HG03575 (cell line): ENCODE data around the gene PEAK3.

Experiments used
- ATAC-seq: cut with Tn5 transposase; IDR thresholded peaks from one replicate; pipeline ENCODE4 v1.9.1; 2021; ENCODE audit not compliant: unreplicated experiment, insufficient number of reproducible peaks, low FRiP score; ENCODE audit errors: extremely low read depth

PEAK3 gene

GRCh38 chr19:2243274-2244124, 38.5 kb downstream of the PEAK3 start:
- ATAC-seq = no peak

GRCh38 chr19:2242816-2243215, 39.2 kb downstream of the PEAK3 start:
- ATAC-seq = no peak

- ATAC-seq = no peak
These were observed 39.9 kb downstream of the PEAK3 start for GRCh38 chr19:2242092-2242537.

DNA sequence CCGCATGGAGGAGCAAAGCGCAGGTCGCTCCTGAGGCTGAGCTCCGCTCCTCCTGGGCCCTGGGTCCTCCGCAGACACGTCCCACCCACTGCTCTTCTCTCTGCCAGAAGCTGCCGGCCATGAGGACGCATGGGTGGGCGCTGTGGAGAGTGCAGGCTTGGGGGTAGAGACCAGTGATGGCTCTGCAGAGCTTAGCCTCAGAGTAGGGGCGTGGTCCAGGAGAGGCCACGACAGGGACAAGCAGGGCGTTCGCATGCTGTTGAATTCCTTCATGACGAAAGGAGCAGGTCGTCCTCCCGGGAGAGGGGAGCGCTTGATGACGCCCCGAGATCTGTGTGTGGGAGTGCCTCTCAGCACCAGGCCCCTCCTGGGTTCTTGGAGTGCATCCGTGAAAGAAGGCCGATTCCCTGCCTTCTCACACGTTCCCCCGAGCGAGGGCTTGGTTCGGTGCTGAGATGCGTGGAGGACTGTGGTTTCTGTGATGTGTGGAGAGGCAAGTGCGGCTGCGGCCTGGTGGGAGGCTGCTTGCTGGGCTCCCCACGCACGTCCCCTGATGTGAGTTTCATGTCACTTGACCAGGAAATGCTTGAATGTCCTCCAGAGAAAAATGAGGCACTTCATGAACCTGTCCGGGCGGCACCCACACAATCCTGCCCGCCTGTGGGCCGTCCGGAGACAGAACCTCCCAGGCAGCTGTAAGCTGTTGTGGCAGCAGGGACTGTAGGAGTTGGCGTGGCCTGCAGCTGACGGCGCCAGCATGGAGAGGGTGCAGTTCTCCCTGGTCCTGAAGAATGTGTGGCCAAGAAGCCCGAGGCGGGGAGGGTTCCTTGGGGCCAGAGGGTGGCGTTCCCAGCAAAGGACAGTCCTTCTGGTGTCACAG, 40.9 kb downstream of the PEAK3 start:
- no peak for ATAC-seq

DNA sequence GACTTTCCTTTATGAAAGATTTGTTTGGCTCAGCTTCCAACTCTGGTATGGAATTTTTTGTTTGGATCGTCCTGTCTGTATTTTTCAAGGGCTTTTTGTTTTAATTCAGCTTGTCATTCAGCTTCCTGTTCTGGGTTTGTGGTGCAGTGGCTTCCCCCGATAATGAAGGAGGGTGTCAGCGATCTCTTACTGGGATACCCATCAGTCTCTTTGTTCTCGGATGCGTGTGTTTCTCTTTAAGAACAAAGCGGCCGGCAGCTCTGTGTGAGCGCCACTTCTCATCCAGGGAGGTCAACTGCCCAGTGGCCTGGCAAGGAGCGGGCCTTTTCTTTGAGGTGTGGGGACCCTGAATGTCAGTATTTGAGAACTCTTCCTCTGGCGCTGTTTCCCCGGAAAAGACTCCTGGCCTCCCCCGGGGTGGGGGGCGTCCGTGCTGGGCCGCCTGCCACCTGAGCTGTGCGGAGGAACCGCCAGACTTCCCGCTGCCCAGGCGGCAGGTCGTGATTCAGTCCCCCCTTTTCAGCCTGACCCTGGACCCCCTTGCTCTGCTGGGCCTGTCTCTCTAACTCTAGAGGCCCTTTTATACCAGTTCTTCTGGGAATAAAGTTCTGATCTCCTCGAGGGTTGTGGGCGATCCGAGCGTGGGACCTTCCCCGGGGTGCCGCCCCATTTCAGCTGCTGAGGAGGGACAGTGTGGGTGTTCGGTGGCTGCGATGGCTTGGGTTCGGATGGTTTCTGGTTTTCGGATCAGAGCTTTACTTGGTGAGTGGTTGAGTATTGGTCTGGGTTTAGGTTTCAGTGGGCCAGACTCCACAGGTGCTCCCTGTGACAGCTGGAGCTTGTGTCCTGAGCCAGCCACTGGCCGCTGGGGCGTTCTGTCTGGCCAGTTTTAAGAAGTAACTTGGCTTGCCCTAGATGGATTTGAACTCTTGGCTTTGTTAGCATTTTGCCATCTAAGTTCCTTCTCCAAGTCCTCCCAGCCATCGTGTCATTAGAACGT, 41.9 kb downstream of the PEAK3 start:
- ATAC-seq = no peak

DNA sequence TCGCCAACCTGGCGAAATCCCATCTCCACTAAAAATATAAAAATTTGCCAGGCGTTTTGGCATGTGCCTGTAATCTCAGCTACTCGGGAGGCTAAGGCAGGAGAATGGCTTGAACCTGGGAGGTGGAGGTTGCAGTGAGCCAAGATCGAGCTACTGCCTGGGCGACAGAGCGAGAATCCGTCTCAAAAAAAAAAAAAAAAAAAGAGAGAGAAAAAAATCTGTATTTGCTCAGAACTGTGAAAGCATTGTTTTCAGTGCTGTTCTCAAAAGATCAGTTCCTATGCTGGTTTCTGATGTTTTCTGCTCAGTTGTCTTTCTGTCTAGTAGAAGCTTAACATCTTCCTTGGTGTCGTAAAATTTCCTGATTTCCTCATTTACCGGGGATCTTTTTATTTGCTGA, 42.8 kb downstream of the PEAK3 start:
- no peak for ATAC-seq

DNA sequence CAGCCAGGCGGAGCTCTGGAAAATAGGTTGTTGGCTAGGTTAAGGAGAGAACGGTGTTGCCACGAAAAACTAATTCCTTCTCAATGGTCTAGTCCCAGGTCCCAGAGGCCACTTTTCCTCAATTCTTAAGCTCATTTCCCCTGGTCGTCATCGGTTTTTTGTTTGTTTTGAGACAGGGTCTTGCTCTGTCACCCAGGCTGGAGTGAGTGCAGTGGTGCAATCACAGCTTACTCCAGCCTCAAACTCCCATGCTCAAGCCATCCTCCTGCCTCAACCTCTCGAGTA, 44.2 kb downstream of the PEAK3 start:
- no peak for ATAC-seq

DNA sequence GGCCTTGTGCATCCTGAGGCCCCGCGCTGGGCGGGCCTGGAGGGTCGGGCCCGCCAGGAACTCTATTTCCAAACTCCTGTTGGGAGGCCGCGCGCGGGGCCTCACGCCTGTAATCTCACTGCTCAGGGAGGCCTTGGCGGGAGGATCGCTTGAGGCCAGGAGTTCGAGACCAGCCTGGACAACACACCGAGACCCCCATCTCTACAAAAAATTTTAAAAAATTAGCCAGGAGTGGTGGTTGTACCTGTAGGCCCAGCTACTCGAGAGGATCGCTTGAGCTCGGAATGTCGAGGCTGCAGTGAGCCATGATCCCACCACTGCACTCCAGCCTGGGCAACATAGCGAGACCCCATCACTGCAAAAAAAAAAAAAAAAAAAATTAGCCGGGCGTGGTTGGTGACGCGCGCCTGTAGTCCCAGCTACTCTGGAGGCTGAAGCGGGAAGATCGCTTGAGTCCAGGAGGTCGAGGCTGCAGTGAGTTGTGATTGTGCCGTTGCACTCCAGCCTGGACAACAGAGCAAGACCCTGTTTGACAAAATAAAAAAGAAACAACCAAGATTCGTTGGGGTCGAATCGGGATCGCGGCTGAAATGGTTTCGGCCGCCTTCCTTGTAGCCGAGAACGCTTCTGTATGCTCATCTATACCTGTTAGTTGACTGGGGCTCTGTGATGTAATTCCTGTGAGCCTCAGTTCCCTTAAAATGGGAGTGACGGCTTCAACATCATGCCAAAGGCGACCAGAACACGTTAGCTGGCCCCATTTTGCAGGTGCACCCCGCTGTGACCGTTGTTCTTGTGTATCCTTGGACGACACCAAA, 44.7 kb downstream of the PEAK3 start:
- ATAC-seq = no peak

- ATAC-seq = no peak
These were observed 45.5 kb downstream of the PEAK3 start, which contains the start of the genes PLEKHJ1 and SF3A2 for GRCh38 chr19:2236314-2237050. PLEKHJ1 (minus strand) TSS chr19:2236329; CDS start chr19:2236248, 81 bp downstream. SF3A2 (plus strand) TSS chr19:2236824; CDS start chr19:2243419, 6,595 bp downstream.

- no peak for ATAC-seq
These were observed 46.0 kb downstream of the PEAK3 start for GRCh38 chr19:2236064-2236313.

GRCh38 chr19:2235381-2236063, 46.5 kb downstream of the PEAK3 start:
- ATAC-seq = no peak

GRCh38 chr19:2234996-2235380, 47.0 kb downstream of the PEAK3 start:
- no peak for ATAC-seq

- ATAC-seq = no peak
These were observed 48.2 kb downstream of the PEAK3 start for GRCh38 chr19:2233601-2234280.

GRCh38 chr19:2232286-2233151, 49.5 kb downstream of the PEAK3 start:
- ATAC-seq = no peak

- ATAC-seq = no peak
These were observed 50.3 kb downstream of the PEAK3 start for GRCh38 chr19:2231621-2232221.
